Measurements from ENCODE around the gene SLC25A23. TPM values are rescaled to one million over a fixed set of nuclear protein-coding genes. Genes with fewer than 3 reads are reported as not detected.

SLC25A23 gene
- total RNA-seq, 2 experiments from 2014 or later, result 27.5 to 28.0 TPM

DNA sequence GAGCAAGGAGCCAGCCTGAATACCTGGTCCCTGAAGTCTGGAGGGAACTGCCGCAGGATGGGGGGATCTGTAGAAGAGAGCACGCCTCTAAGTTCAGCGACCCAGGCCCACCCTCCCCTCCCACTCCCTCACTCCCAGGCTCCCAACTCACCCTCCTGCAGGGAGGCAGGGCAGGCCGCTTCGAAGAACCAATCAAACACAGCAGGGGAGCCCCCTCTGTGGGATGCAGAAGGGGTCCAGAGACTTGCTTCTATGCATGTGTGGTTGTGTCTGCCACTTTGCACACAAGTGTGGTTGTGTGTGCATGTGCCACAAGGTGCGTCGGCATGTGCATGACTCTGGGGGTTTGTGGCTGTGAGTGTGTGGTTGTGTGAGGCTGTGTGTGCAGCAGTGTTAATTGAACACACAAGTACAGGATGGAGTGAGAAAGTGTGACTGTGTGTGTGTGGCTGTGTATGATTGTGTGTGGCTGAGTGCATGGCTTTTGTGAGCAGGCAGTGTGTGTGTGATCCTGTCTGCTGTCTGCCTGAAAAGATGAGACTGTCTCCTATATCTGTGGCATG, 20.3 kb upstream of the SLC25A23 start:
- Mint-ChIP-seq H3K4me3 (peak overlapping the region; percentile 95), H3K9me3 (ENCODE audit: insufficient read depth) (no peaks in the 10 kb centered on the region), H3K27me3 (ENCODE audit: low read depth) (no peaks in the 10 kb centered on the region), H3K27ac (peak overlapping the region; percentile 97), H3K4me1 (ENCODE audit: low read depth) (peaks cover 37% of the 10 kb centered on the region), H3K36me3 (ENCODE audit: low read depth) (peaks cover 24% of the 10 kb centered on the region)
- ChIA-PET POLR2A (interaction anchor here (0.5 to 1.5 kb wide), 3 partner anchors 11 to 401 kb away, joined by 3 to 5 read pairs (median 4); no protein-coding TSS in a partner anchor), CTCF (interaction anchor here (1.6 to 1.8 kb wide), 2 partner anchors 32 to 54 kb away, joined by 5 to 7 read pairs; partner anchors contain the start of gene KHSRP)
- no peak for ATAC-seq
- DNase-seq, result no peak

DNA sequence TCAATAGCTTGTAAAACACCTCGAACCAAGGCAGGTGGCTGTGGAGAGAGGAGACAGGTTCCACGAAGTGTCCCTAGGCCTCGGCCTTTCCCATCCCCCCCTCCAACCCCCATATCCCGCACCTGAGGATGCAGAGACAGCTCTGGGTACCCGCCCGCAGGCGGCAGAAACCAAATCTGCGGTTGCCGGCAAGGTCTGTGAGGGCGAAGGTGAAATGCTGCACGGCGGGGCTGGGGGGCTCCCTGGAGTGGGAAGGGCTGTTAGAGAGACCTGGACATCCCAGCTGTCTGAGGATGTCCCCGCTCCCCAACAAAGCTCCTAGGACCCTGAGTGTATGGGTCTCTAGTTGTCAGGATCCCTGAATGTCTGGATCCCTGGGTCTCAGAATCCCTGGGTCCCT, 19.2 kb upstream of the SLC25A23 start:
- ATAC-seq (no peak), DNase-seq (no peak)
- Mint-ChIP-seq H3K4me3 (no peak overlapping the region), H3K27ac (no peak overlapping the region), H3K36me3 (ENCODE audit: low read depth) (peaks cover 29% of the 10 kb centered on the region), H3K27me3 (ENCODE audit: low read depth) (no peaks in the 10 kb centered on the region), H3K9me3 (ENCODE audit: insufficient read depth) (no peaks in the 10 kb centered on the region), H3K4me1 (ENCODE audit: low read depth) (peaks cover 36% of the 10 kb centered on the region)
- POLR2A ChIA-PET, result no interaction called here
- CTCF ChIA-PET, result no interaction called here

DNA sequence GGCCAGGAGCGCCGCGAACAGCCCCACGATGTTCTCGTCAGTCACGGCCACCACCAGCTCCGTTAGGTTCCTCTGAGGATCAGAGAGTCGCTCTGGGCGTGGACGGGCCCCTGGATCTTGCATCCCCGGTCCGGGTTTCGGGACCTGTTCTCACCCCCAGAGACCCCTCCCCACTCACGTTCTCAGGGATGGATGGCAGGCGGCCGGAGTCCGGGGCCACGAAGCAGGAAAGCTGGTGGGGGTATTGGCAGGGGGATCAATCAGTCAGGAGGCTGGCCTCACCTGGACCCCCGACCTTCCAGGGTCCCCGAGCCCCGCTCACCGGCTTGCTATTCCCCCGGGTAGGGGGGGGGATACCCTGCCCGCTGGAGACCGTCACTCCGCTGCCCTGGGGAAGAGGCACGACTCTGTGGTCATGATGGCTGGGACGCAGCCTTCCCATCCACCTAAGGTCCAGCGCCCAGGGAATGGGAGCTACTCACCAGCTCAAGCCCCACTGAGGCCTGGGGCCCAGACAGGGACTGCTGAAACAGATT, 17.4 kb upstream of the SLC25A23 start:
- Mint-ChIP-seq H3K9me3 (ENCODE audit: insufficient read depth) (no peaks in the 10 kb centered on the region), H3K27me3 (ENCODE audit: low read depth) (no peaks in the 10 kb centered on the region), H3K4me1 (ENCODE audit: low read depth) (peaks cover 20% of the 10 kb centered on the region), H3K4me3 (no peak overlapping the region), H3K36me3 (ENCODE audit: low read depth) (peaks cover 31% of the 10 kb centered on the region), H3K27ac (no peak overlapping the region)
- no peak for ATAC-seq
- POLR2A ChIA-PET, result no interaction called here
- CTCF ChIA-PET, result no interaction called here
- no peak for DNase-seq

DNA sequence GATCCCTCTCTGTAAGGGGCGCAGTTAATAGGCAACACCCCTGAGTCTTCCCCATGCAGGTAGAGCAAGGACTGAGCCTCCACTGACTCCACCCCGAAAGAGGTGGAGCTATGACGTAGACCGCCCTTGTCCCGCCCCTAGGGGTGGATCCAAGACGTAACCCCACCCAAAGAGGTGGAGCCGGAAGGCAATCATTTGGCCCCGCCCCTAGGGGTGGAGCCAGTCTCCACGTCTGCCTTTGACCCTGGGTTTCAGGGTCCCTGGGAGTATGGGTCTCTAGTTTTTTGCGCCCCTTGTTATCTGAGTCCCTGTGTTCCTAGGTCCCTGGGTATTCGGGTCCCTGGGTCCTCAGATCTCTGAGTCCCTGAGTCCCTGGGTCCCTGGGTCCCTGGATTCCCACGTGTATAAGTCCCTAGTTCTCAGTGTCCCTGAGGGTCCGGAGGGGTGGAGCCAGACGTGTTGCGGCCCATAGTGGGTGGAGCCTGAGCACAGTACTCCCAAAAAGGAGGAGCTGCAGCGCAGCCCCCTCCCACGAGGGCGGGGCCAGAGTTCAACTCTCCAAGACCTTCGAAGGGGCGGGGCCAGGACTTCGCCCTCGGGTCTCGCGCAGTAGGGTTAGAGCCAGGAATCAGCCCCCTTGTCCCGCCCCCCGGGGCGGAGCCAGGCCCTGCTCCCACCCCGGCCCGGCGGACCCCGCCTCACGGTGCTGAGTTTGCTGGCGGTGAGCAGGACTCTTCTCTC, 16.7 kb upstream of the SLC25A23 start:
- no peaks in the 10 kb centered on the region for H3K9me3 Mint-ChIP-seq (ENCODE audit: insufficient read depth)
- H3K27ac Mint-ChIP-seq, result no peak overlapping the region
- peaks cover 17% of the 10 kb centered on the region for H3K4me1 Mint-ChIP-seq (ENCODE audit: low read depth)
- peak; percentile 88 for ATAC-seq
- POLR2A ChIA-PET, result no interaction called here
- CTCF ChIA-PET, result no interaction called here
- H3K4me3 Mint-ChIP-seq, result no peak overlapping the region
- DNase-seq, result peak; percentile 66
- H3K27me3 Mint-ChIP-seq (ENCODE audit: low read depth), result no peaks in the 10 kb centered on the region
- peaks cover 31% of the 10 kb centered on the region for H3K36me3 Mint-ChIP-seq (ENCODE audit: low read depth)

DNA sequence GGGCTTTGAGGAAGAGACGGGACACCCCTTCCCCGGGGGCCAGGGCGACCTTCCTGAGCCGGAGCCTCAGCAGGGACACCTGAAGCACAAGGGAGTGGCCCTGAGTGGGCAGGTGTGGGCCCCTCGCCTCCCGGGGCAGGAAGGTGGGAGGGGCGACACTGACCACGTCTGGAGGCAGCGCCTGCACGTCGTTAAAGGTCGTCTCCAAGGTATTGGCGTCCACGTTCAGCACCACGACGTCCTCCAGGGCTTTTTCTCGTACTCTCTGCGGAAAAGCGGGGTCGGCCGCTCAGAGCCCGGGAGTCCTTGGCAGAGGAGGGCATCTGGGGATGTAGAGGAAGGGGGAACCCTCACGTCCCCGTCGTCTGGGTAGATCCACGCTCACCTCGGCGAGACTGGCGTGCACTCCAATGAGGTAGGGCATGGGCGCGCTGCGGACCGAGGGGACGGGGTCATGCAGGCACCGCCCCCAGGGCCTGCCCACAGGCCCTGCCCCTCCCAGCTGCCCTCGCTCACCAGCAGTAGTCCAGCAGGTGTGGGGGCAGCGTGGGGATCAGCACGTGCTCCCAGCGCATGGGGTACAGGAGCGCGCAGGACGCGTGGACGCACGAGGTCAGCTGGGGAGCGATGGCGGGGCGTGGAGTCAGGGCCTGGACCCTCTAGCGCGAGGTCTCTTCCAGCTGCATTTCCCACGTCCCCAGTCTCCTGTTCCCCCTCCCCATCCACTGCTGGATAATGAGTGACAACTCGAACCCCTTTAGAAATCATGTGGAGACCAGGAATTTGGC, 15.9 kb upstream of the SLC25A23 start:
- Mint-ChIP-seq H3K27me3 (ENCODE audit: low read depth) (no peaks in the 10 kb centered on the region), H3K4me1 (ENCODE audit: low read depth) (peaks cover 12% of the 10 kb centered on the region), H3K4me3 (no peak overlapping the region), H3K27ac (no peak overlapping the region), H3K36me3 (ENCODE audit: low read depth) (peaks cover 38% of the 10 kb centered on the region), H3K9me3 (ENCODE audit: insufficient read depth) (no peaks in the 10 kb centered on the region)
- DNase-seq (no peak), ATAC-seq (no peak)
- ChIA-PET POLR2A (no interaction called here), CTCF (no interaction called here)

DNA sequence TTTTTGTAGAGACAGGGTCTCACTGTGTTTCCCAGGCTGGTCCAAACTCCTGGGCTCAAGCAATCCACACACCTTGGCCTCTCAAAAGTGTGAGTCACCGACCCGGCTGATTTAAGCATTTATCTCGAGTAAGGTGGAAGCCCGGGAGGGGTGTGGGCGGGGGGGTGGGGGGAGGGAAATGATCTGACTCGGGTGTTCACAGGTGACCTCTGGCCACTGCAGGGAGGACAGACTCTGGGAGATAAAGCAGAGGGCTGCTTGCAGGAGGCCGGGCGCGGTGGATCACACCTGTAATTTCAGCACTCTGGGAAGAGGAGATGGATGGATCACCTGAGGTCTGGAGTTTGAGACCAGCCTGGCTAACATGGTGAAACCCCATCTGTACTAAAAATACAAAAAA, 14.1 kb upstream of the SLC25A23 start:
- DNase-seq (no peak), ATAC-seq (no peak)
- no peaks in the 10 kb centered on the region for H3K9me3 Mint-ChIP-seq (ENCODE audit: insufficient read depth)
- CTCF ChIA-PET, result no interaction called here
- POLR2A ChIA-PET, result interaction anchor here (0.7 to 1.4 kb wide), 2 partner anchors 8 to 49 kb away, joined by 5 to 9 read pairs; partner anchors contain the start of genes DENND1C and KHSRP
- H3K27ac Mint-ChIP-seq, result no peak overlapping the region
- H3K4me3 Mint-ChIP-seq, result no peak overlapping the region
- H3K36me3 Mint-ChIP-seq (ENCODE audit: low read depth), result peaks cover 44% of the 10 kb centered on the region
- no peaks in the 10 kb centered on the region for H3K27me3 Mint-ChIP-seq (ENCODE audit: low read depth)
- no peaks in the 10 kb centered on the region for H3K4me1 Mint-ChIP-seq (ENCODE audit: low read depth)

DNA sequence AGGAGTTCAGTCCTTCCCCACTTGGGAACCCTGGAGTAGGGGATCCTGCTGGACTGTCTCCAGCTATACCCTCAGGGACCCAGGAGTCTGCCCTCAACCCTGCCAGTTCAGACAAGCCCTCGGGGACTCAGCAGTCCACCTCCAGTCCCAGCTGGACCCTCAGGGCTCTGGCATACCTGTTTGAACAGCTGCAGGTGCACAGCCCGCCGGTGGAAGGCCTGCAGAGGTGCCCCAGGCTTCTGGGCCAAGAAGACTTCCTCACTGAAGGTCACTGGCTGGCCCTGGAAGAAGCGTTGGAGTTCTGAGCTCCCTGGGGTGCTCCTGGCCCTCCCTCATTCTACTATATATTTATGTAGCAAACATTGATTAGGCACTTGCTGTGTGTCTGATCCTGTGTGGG, 13.1 kb upstream of the SLC25A23 start:
- Mint-ChIP-seq H3K27me3 (ENCODE audit: low read depth) (no peaks in the 10 kb centered on the region), H3K4me1 (ENCODE audit: low read depth) (no peaks in the 10 kb centered on the region), H3K4me3 (no peak overlapping the region), H3K9me3 (ENCODE audit: insufficient read depth) (no peaks in the 10 kb centered on the region), H3K36me3 (ENCODE audit: low read depth) (peaks cover 45% of the 10 kb centered on the region), H3K27ac (no peak overlapping the region)
- ChIA-PET CTCF (no interaction called here), POLR2A (interaction anchor here (0.7 to 1.4 kb wide), 2 partner anchors 9 to 48 kb away, joined by 5 to 9 read pairs; partner anchors contain the start of genes DENND1C and KHSRP)
- DNase-seq (no peak), ATAC-seq (no peak)

DNA sequence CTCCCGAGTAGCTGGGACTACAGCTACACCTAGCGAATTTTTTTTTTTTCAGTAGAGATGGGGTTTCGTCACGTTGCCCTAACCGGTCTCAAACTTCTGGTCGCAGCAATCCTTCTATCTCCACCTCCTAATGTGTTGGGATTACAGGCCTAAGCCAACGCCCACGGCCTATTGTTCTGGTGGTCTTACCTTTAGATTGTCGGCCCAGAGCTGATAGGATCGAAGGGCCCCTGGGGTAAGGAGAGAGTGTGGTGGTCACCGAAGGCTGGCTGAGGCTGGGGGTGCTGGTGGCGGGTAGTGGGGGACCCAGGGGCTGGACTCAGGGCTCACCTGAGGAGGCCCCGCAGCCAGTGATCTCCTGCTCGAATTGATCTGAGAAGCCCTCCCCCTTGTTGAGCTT, 11.5 kb upstream of the SLC25A23 start:
- no peak for DNase-seq
- ChIA-PET POLR2A (no interaction called here), CTCF (interaction anchor here (1.0 kb wide), 1 partner anchor 29 kb away, joined by 4 read pairs; no protein-coding TSS in a partner anchor)
- Mint-ChIP-seq H3K36me3 (ENCODE audit: low read depth) (peaks cover 35% of the 10 kb centered on the region), H3K4me3 (no peak overlapping the region), H3K27ac (no peak overlapping the region), H3K27me3 (ENCODE audit: low read depth) (no peaks in the 10 kb centered on the region), H3K4me1 (ENCODE audit: low read depth) (no peaks in the 10 kb centered on the region), H3K9me3 (ENCODE audit: insufficient read depth) (no peaks in the 10 kb centered on the region)
- ATAC-seq, result no peak

- H3K27me3 Mint-ChIP-seq (ENCODE audit: low read depth), result no peaks in the 10 kb centered on the region
Measured at GRCh38 chr19:6470173-6470572, 10.6 kb upstream of the SLC25A23 start.

GRCh38 chr19:6467384-6467783, 7.8 kb upstream of the SLC25A23 start:
- ATAC-seq (no peak), DNase-seq (no peak)
- peaks cover 8% of the 10 kb centered on the region for H3K4me1 Mint-ChIP-seq (ENCODE audit: low read depth)
- no peaks in the 10 kb centered on the region for H3K9me3 Mint-ChIP-seq (ENCODE audit: insufficient read depth)
- peaks cover 21% of the 10 kb centered on the region for H3K36me3 Mint-ChIP-seq (ENCODE audit: low read depth)
- no peak overlapping the region for H3K4me3 Mint-ChIP-seq
- POLR2A ChIA-PET, result interaction anchor here (0.5 to 3.2 kb wide), 2 partner anchors 14 to 45 kb away, joined by 3 to 15 read pairs; partner anchors contain the start of gene DENND1C
- H3K27me3 Mint-ChIP-seq (ENCODE audit: low read depth), result no peaks in the 10 kb centered on the region
- CTCF ChIA-PET, result interaction anchor here (1.1 kb wide), 1 partner anchor 85 kb away, joined by 3 read pairs; no protein-coding TSS in a partner anchor
- H3K27ac Mint-ChIP-seq, result no peak overlapping the region

More at GRCh38 chr19:6470173-6470572, 10.6 kb upstream of the SLC25A23 start:
- Mint-ChIP-seq H3K9me3 (ENCODE audit: insufficient read depth) (no peaks in the 10 kb centered on the region), H3K36me3 (ENCODE audit: low read depth) (peaks cover 30% of the 10 kb centered on the region), H3K4me1 (ENCODE audit: low read depth) (no peaks in the 10 kb centered on the region), H3K4me3 (no peak overlapping the region), H3K27ac (no peak overlapping the region)
- ChIA-PET CTCF (no interaction called here), POLR2A (interaction anchor here (0.6 to 1.6 kb wide), 3 partner anchors 11 to 21 kb away, joined by 5 to 8 read pairs (median 6); partner anchors contain the start of gene DENND1C)
- ATAC-seq, result no peak
- no peak for DNase-seq

DNA sequence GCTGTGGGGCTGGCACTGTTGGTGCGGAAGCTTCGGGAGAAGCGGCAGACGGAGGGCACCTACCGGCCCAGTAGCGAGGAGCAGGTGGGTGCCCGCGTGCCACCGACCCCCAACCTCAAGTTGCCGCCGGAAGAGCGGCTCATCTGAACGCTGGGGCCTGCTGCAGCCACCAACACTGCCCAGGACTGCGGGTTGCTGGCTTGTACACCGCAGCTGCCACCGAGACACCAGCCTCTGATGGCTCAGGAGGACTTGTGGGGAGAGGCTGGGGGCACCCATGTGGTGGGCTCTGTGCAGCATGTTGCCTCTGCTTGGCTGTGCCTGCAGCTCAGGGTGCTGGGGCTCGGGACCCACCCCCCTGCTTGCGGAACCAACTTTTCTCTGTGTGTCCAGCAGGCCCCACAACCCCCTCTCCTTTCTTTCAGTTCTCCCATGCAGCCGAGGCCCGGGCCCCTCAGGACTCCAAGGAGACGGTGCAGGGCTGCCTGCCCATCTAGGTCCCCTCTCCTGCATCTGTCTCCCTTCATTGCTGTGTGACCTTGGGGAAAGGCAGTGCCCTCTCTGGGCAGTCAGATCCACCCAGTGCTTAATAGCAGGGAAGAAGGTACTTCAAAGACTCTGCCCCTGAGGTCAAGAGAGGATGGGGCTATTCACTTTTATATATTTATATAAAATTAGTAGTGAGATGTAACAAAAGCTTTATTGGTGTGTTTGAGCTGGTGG, 7.1 kb upstream of the SLC25A23 start:
- Mint-ChIP-seq H3K27ac (no peak overlapping the region), H3K9me3 (ENCODE audit: insufficient read depth) (no peaks in the 10 kb centered on the region), H3K4me3 (no peak overlapping the region), H3K4me1 (ENCODE audit: low read depth) (peaks cover 10% of the 10 kb centered on the region), H3K27me3 (ENCODE audit: low read depth) (no peaks in the 10 kb centered on the region), H3K36me3 (ENCODE audit: low read depth) (peaks cover 21% of the 10 kb centered on the region)
- ChIA-PET CTCF (interaction anchor here (1.1 kb wide), 1 partner anchor 85 kb away, joined by 3 read pairs; no protein-coding TSS in a partner anchor), POLR2A (interaction anchor here (3.2 kb wide), 1 partner anchor 15 kb away, joined by 15 read pairs; the partner anchor contains the start of gene DENND1C)
- ATAC-seq (no peak), DNase-seq (no peak)

All from activated CD8-positive, alpha-beta T cell treated with anti-CD3 and anti-CD28 coated beads, Interleukin-2, amount 10 ng/mL, durations not matched to agents 7 days and 5 days (primary cell).